HUES48 (cell line): ENCODE measurements around the gene CTPS2.
"Not testable (repeated sequence)": the region's sequence is repeated elsewhere in the genome, so short reads cannot be mapped to it uniquely, and the experiment has no call there.

Experiments
- H3K27ac ChIP-seq: one replicate; pipeline ENCODE4 v1.7.0; 2013; ENCODE audit warnings: low read depth, low read length, inconsistent platforms
- H3K27me3 ChIP-seq: 2 replicates; pipeline ENCODE4 v1.6.1; 2013; ENCODE audit warnings: mild to moderate bottlenecking, low read length; ENCODE audit not compliant: control insufficient read depth, insufficient read depth
- H3K36me3 ChIP-seq: 2 replicates; pipeline ENCODE4 v1.6.1; 2013; ENCODE audit warnings: low read length; ENCODE audit not compliant: control insufficient read depth, insufficient read depth
- H3K4me1 ChIP-seq: 2 replicates; pipeline ENCODE4 v1.6.1; 2013; ENCODE audit warnings: mild to moderate bottlenecking, low read length; ENCODE audit not compliant: control insufficient read depth, insufficient read depth
- H3K4me3 ChIP-seq: 2 replicates; pipeline ENCODE4 v1.5.1; 2013; ENCODE audit warnings: mild to moderate bottlenecking, low read depth, low read length
- H3K9ac ChIP-seq: 2 replicates; pipeline ENCODE4 v1.6.1; 2013; ENCODE audit warnings: mild to moderate bottlenecking, low read depth, low read length, moderate library complexity
- H3K9me3 ChIP-seq: 2 replicates; pipeline ENCODE4 v1.6.1; 2013; ENCODE audit warnings: low read length; ENCODE audit not compliant: control insufficient read depth, insufficient read depth

Gene CTPS2

GRCh38 chrX:16586377-16587112 lies 125.9 kb downstream of the CTPS2 start:
- Histone ChIP-seq H3K4me1 (peaks cover 19% of the 10 kb centered on the region), H3K4me3 (no peak overlapping the region), H3K36me3 (peaks cover 69% of the 10 kb centered on the region), H3K9ac (0 out of 2 replicates have a peak overlapping the region, but pooled peaks have one; percentile 4), H3K27me3 (no peaks in the 10 kb centered on the region), H3K27ac (peak overlapping the region; percentile 91), H3K9me3 (peaks cover 10% of the 10 kb centered on the region)

DNA sequence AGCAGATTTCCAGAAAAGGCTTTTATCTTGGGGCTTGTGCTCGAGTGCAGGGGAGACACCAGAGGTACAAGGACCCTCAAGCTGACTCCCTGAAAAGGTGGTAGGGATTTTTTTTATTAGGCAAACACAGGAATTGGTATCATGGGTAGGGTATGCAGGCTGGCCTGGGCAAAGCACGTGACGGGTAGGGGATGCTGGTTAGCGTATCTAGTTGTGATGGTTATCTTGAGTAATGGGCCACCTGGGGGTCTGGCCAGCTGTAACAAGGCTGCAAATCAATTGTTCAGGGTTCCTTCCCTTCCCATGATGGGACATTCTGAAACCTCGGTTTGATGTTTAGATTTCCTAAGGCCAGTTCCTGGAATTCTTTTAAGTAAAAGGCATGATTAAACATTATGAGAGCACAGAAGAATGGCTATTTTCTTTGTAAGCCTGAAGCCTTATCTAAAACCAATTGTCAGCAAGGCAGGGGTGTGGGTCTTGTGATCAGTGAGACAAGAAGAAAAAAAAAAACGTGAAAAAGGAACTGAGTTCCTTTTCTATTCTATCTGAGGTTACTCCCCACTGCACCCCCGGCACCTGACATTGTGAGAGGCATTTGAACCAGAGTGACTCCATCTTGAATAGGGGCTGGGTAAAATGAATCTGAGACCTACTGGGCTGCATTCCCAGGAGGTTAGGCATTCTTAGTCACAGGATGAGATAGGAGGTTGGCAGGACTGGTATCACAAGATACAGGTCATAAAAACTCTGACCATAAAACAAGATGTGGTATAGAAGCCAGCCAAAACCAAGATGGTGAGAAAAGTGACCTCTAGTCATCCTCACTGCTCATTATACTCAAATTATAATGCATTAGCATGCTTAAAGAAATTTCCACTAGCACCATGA lies 126.7 kb downstream of the CTPS2 start:
- no peak overlapping the region for H3K9ac ChIP-seq
- H3K36me3 ChIP-seq, result peaks cover 69% of the 10 kb centered on the region
- no peak overlapping the region for H3K4me3 ChIP-seq
- H3K27ac ChIP-seq, result peak overlapping the region; percentile 91
- H3K4me1 ChIP-seq, result peaks cover 21% of the 10 kb centered on the region
- H3K9me3 ChIP-seq, result peaks cover 18% of the 10 kb centered on the region
- H3K27me3 ChIP-seq, result no peaks in the 10 kb centered on the region

- Histone ChIP-seq H3K36me3 (peaks cover 41% of the 10 kb centered on the region), H3K4me3 (peak overlapping the region; percentile 59), H3K9ac (peak overlapping the region; percentile 66), H3K4me1 (peaks cover 35% of the 10 kb centered on the region), H3K9me3 (peaks cover 19% of the 10 kb centered on the region), H3K27ac (peak overlapping the region; percentile 94)
- not testable (repeated sequence) for H3K27me3 ChIP-seq
Observed at GRCh38 chrX:16580004-16580797, 132.3 kb downstream of the CTPS2 start.

DNA sequence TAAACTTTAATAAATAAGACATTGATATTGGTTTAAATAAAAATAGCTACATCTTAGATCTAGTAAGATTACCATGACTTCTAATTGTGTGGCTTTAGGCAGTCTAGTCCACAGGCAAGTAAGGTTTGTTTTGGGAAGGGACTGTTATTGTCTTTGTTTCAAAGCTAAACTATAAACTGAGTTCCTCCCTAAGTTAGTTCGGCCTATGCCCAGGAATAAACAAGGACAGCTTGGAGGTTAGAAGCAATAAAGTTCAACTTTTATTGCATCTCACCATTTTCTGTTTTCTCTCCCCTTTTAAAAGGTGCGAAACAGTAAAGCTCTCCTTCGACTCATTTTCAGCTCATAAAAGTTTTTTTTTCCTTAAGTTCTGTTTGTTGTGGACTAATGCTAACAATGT lies 133.0 kb downstream of the CTPS2 start:
- Histone ChIP-seq H3K9me3 (peaks cover 19% of the 10 kb centered on the region), H3K36me3 (peaks cover 35% of the 10 kb centered on the region), H3K4me1 (peaks cover 35% of the 10 kb centered on the region), H3K27ac (peak overlapping the region; percentile 94), H3K9ac (peak overlapping the region; percentile 66), H3K4me3 (peak overlapping the region; percentile 59), H3K27me3 (no peaks in the 10 kb centered on the region)

- H3K36me3 ChIP-seq, result peaks cover 27% of the 10 kb centered on the region
- peak overlapping the region; percentile 59 for H3K4me3 ChIP-seq
- no peaks in the 10 kb centered on the region for H3K27me3 ChIP-seq
- H3K9me3 ChIP-seq, result peaks cover 19% of the 10 kb centered on the region
- peaks cover 35% of the 10 kb centered on the region for H3K4me1 ChIP-seq
- peak overlapping the region; percentile 94 for H3K27ac ChIP-seq
- peak overlapping the region; percentile 85 for H3K9ac ChIP-seq
Observed at GRCh38 chrX:16578218-16578617, 134.3 kb downstream of the CTPS2 start.

DNA sequence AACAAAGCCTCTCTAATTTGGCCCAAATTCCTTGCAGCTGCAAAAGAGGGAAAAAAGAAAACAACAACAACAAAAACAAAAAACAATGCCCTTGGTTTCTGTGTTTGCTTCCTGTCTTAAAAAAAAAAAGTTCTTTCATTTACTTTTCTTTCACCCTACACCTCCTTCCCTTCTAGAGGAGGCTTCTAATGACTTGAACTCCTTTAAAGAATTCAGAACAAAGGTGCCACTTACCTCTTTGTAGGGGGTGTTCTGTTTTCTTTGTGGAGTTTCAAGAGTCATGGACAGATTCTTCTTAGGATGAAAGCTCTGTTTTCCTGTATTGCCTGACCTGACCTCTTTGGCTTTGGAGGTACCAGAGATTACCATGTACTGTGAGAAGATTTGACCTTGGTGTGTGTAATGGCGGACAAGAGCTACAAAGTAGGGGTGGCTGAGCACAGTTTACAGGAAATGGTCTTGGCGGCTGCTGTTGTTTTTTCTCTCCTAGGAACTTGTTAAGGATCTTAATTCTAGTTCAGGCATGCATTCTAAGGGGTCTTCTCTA lies 134.9 kb downstream of the CTPS2 start:
- Histone ChIP-seq H3K4me3 (peak overlapping the region; percentile 59), H3K36me3 (peaks cover 20% of the 10 kb centered on the region), H3K27ac (peak overlapping the region; percentile 94), H3K27me3 (no peaks in the 10 kb centered on the region), H3K9ac (peak overlapping the region; percentile 85), H3K9me3 (peaks cover 19% of the 10 kb centered on the region), H3K4me1 (peaks cover 35% of the 10 kb centered on the region)

- H3K36me3 ChIP-seq, H3K27me3 ChIP-seq, H3K4me3 ChIP-seq, H3K9me3 ChIP-seq, H3K27ac ChIP-seq, H3K9ac ChIP-seq: not testable (repeated sequence)
- H3K4me1 ChIP-seq, result peaks cover 30% of the 10 kb centered on the region
Observed at GRCh38 chrX:16575388-16575787, 137.1 kb downstream of the CTPS2 start.

- no peak overlapping the region for H3K9ac ChIP-seq
- no peak overlapping the region for H3K27ac ChIP-seq
- no peak overlapping the region for H3K4me3 ChIP-seq
- no peaks in the 10 kb centered on the region for H3K9me3 ChIP-seq
- no peaks in the 10 kb centered on the region for H3K27me3 ChIP-seq
- H3K4me1 ChIP-seq, result peaks cover 20% of the 10 kb centered on the region
- no peaks in the 10 kb centered on the region for H3K36me3 ChIP-seq
Observed at GRCh38 chrX:16573781-16574180, 138.7 kb downstream of the CTPS2 start.

- H3K27ac ChIP-seq, result no peak overlapping the region
- H3K9me3 ChIP-seq, result no peaks in the 10 kb centered on the region
- H3K9ac ChIP-seq, result no peak overlapping the region
- no peaks in the 10 kb centered on the region for H3K27me3 ChIP-seq
- no peaks in the 10 kb centered on the region for H3K36me3 ChIP-seq
- no peaks in the 10 kb centered on the region for H3K4me1 ChIP-seq
- no peak overlapping the region for H3K4me3 ChIP-seq
Observed at GRCh38 chrX:16567681-16568080, 144.8 kb downstream of the CTPS2 start.

DNA sequence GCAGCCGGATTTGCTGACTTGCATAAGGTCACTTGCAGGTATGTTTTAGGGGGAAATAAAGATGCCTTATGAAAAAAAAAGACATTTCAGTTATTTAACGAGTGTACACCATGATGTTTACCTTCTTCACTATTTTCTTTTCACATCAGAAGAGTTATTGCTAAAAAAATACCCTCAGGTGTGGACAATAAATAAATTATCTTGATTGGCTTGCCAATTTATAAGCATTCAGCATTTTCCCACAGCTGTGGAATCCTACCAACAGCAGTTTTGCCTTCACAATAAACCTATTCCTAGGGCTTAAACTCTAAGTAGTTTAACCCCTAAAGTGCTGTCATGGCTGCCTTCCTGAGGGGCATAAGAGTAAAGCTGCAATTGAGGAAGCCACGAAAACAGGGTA lies 145.9 kb downstream of the CTPS2 start:
- Histone ChIP-seq H3K9ac (no peak overlapping the region), H3K27me3 (no peaks in the 10 kb centered on the region), H3K9me3 (no peaks in the 10 kb centered on the region), H3K4me1 (no peaks in the 10 kb centered on the region), H3K27ac (no peak overlapping the region), H3K4me3 (no peak overlapping the region), H3K36me3 (no peaks in the 10 kb centered on the region)
